CD4-positive, CD25-positive, alpha-beta regulatory T cell (primary cell): ENCODE data around the gene FAM3A. TPM values are rescaled to one million over a fixed set of nuclear protein-coding genes. Genes with fewer than 3 reads are reported as not detected.

Experiments
- ATAC-seq, 2 donors: fragments of 150-1000 bp; cut with Tn5 transposase; one replicate each; pipeline ENCODE4 v1.10.0; 2021; ENCODE audit warnings: low read depth in 2 of 2, moderate number of reproducible peaks in 2 of 2, moderate library complexity in 1 of 2
- DNase-seq, 3 donors: peaks; one replicate each; pipeline versions ENCODE4 v3.0.0 to v3.0.0-alpha.2; 2012 to 2022; ENCODE audit warnings: mixed read lengths in 1 of 3
- H3K27ac ChIP-seq: one replicate; pipeline ENCODE4 v1.7.0; 2013; ENCODE audit warnings: mild to moderate bottlenecking, low read length; ENCODE audit not compliant: insufficient read depth, poor library complexity, severe bottlenecking
- H3K27me3 ChIP-seq: one replicate; pipeline ENCODE4 v1.7.0; 2013; ENCODE audit warnings: low read length; ENCODE audit not compliant: control insufficient read depth, insufficient read depth
- H3K36me3 ChIP-seq: one replicate; pipeline ENCODE4 v1.7.0; 2013; ENCODE audit warnings: mild to moderate bottlenecking, low read length, moderate library complexity; ENCODE audit not compliant: control insufficient read depth, insufficient read depth
- H3K4me1 ChIP-seq: 2 replicates; pipeline ENCODE4 v1.7.0; 2013; ENCODE audit warnings: mild to moderate bottlenecking, low read length; ENCODE audit not compliant: insufficient read depth, control insufficient read depth, poor library complexity, severe bottlenecking
- H3K4me3 ChIP-seq: one replicate; pipeline ENCODE4 v1.7.0; 2013; ENCODE audit warnings: low read depth, mild to moderate bottlenecking, low read length, moderate library complexity
- H3K9me3 ChIP-seq, 2 experiments: 1 replicate in 1 of 2; 2 replicates in 1 of 2; pipeline ENCODE4 v1.7.0; 2013; ENCODE audit warnings: low read length in 2 of 2, mild to moderate bottlenecking in 1 of 2, moderate library complexity in 1 of 2; ENCODE audit not compliant: control insufficient read depth in 2 of 2
- H3K27ac Mint-ChIP-seq, 3 donors: one replicate each; pipeline ENCODE4 v1.8.0; 2020 to 2022; ENCODE audit warnings: mild to moderate bottlenecking in 3 of 3, mixed read lengths in 3 of 3, moderate library complexity in 2 of 3
- H3K27me3 Mint-ChIP-seq: one replicate; pipeline ENCODE4 v1.8.0; 2022; ENCODE audit warnings: mild to moderate bottlenecking, mixed read lengths
- H3K36me3 Mint-ChIP-seq: one replicate; pipeline ENCODE4 v1.8.0; 2020; ENCODE audit warnings: mixed read lengths
- H3K4me1 Mint-ChIP-seq, 4 donors: one replicate each; pipeline ENCODE4 v1.8.0; 2020 to 2022; ENCODE audit warnings: mixed read lengths in 4 of 4, mild to moderate bottlenecking in 1 of 4
- H3K4me3 Mint-ChIP-seq, 4 donors: one replicate each; pipeline ENCODE4 v1.8.0; 2020 to 2022; ENCODE audit warnings: mild to moderate bottlenecking in 4 of 4, mixed read lengths in 4 of 4, moderate library complexity in 3 of 4
- H3K9me3 Mint-ChIP-seq, 7 donors: one replicate each; pipeline ENCODE4 v1.8.0; 2020 to 2022; ENCODE audit warnings: mixed read lengths in 7 of 7, mild to moderate bottlenecking in 3 of 7, moderate library complexity in 2 of 7
- polyA plus RNA-seq, 4 donors: library from polyadenylated mRNA; unstranded; fragments of 300-500 nt; fragmentation: Illumina TruSeq; gene quantifications; one replicate each; pipeline ENCODE4 v1.2.3, GENCODE V29; 2021
- total RNA-seq: library from RNA; stranded (reverse); gene quantifications from one replicate; pipeline ENCODE4 v1.2.3, GENCODE V29; 2022

Gene FAM3A
- total and polyA plus RNA-seq, 5 donors from 2014 or later: 13.4 to 28.2 (median 19.2) TPM

DNA sequence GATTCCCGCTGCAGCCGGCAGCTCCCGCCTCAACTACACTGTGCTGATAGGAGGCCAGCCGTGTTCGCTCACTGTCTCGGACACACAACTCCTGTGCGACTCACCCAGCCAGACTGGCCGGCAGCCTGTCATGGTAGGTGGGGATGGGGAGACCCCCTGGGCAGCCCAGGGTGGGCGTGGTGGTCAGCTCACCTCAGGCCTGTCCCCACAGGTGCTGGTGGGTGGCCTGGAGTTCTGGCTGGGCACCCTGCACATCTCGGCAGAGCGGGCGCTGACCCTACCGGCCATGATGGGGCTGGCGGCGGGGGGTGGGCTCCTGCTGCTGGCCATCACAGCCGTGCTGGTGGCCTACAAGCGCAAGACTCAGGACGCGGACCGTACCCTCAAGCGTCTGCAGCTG, 48.5 kb downstream of the FAM3A start:
- Histone ChIP-seq H3K4me3 (no peak overlapping the region), H3K36me3 (peaks cover 18% of the 10 kb centered on the region), H3K9me3 (no peaks in the 10 kb centered on the region), H3K4me1 (no peaks in the 10 kb centered on the region), H3K27ac (no peak overlapping the region), H3K27me3 (no peaks in the 10 kb centered on the region)
- Mint-ChIP-seq H3K27me3 (no peaks in the 10 kb centered on the region), H3K27ac (no peak overlapping the region), H3K36me3 (no peaks in the 10 kb centered on the region), H3K4me1 (peaks cover 0 to 3% (median 0%) of the 10 kb centered on the region in 4 donors), H3K4me3 (no peak overlapping the region), H3K9me3 (peaks cover 0 to 1% (median 0%) of the 10 kb centered on the region in 7 donors)
- ATAC-seq (no peak), DNase-seq (no peak)

DNA sequence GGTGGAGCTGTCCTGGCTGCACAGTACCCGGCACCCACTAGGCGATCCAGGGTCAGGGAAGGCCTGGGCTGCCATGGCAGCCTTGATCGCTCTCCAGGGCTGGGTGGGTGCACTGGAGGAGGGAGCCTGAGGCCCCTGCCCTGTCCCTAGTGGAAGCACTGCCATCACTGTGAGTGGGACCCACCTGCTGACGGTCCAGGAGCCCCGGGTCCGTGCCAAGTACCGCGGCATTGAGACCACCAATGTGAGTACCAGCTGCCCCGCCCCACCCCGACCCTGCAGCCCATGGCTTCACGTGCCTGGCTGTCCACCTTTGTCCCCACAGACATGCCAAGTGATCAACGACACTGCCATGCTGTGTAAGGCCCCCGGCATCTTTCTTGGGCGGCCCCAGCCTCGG, 49.1 kb downstream of the FAM3A start:
- H3K27ac ChIP-seq: no peak overlapping the region
- H3K36me3 ChIP-seq: peaks cover 21% of the 10 kb centered on the region
- H3K4me1 ChIP-seq: no peaks in the 10 kb centered on the region
- H3K9me3 Mint-ChIP-seq: peaks cover 0 to 1% (median 0%) of the 10 kb centered on the region in 7 donors
- H3K36me3 Mint-ChIP-seq: no peaks in the 10 kb centered on the region
- no peak overlapping the region for H3K4me3 ChIP-seq
- no peaks in the 10 kb centered on the region for H3K9me3 ChIP-seq
- no peak overlapping the region for H3K27ac Mint-ChIP-seq
- H3K4me3 Mint-ChIP-seq: no peak overlapping the region
- DNase-seq (no peak), ATAC-seq (no peak)
- H3K4me1 Mint-ChIP-seq: peaks cover 0 to 3% (median 0%) of the 10 kb centered on the region in 4 donors
- H3K27me3 ChIP-seq: no peaks in the 10 kb centered on the region
- H3K27me3 Mint-ChIP-seq: no peaks in the 10 kb centered on the region

DNA sequence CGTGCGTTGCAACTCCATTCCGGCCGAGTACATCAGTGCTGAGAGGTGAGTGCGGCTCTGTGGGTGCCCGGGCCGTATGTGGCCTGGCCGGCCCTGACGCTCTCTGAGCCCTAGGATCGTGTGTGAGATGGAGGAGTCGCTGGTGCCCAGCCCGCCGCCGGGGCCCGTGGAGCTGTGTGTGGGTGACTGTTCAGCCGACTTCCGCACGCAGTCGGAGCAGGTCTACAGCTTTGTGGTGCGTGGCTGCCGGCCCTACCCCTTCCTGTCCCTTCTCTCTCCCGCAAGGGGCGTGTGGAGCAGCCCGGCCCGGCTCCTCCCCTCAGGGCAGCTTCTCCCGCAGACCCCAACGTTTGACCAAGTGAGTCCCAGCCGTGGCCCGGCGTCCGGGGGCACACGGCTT, 50.0 kb downstream of the FAM3A start:
- H3K27ac Mint-ChIP-seq: no peak overlapping the region
- no peaks in the 10 kb centered on the region for H3K9me3 ChIP-seq
- no peaks in the 10 kb centered on the region for H3K9me3 Mint-ChIP-seq
- H3K27me3 Mint-ChIP-seq: no peaks in the 10 kb centered on the region
- no peak for DNase-seq
- no peak overlapping the region for H3K4me3 Mint-ChIP-seq
- peaks cover 19% of the 10 kb centered on the region for H3K36me3 ChIP-seq
- H3K4me1 ChIP-seq: no peaks in the 10 kb centered on the region
- no peak overlapping the region for H3K4me3 ChIP-seq
- no peak overlapping the region for H3K27ac ChIP-seq
- ATAC-seq: no peak
- no peaks in the 10 kb centered on the region for H3K27me3 ChIP-seq
- H3K36me3 Mint-ChIP-seq: no peaks in the 10 kb centered on the region
- peaks cover 0 to 8% (median 0%) of the 10 kb centered on the region in 4 donors for H3K4me1 Mint-ChIP-seq

DNA sequence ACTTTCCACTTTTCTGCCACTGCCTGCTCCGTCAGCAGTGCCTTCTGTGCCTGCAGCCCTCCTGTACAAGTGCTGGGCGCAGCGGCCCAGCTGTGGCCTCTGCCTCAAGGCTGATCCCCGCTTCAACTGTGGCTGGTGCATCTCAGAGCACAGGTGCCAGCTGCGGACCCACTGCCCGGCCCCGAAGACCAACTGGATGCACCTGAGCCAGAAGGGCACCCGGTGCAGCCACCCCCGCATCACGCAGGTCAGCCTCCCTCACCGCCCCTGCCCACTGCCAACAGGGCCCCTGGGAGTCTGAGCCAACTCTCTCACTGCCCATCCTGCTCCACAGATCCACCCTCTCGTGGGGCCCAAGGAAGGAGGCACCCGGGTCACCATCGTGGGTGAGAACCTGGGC, 50.4 kb downstream of the FAM3A start:
- Histone ChIP-seq H3K27ac (no peak overlapping the region), H3K4me3 (no peak overlapping the region), H3K27me3 (no peaks in the 10 kb centered on the region), H3K36me3 (peaks cover 19% of the 10 kb centered on the region), H3K4me1 (peaks cover 2% of the 10 kb centered on the region), H3K9me3 (no peaks in the 10 kb centered on the region)
- no peaks in the 10 kb centered on the region for H3K27me3 Mint-ChIP-seq
- H3K9me3 Mint-ChIP-seq: no peaks in the 10 kb centered on the region
- H3K36me3 Mint-ChIP-seq: no peaks in the 10 kb centered on the region
- ATAC-seq: no peak
- H3K27ac Mint-ChIP-seq: no peak overlapping the region
- H3K4me3 Mint-ChIP-seq: no peak overlapping the region
- peaks cover 0 to 10% (median 0%) of the 10 kb centered on the region in 4 donors for H3K4me1 Mint-ChIP-seq
- DNase-seq: no peak

DNA sequence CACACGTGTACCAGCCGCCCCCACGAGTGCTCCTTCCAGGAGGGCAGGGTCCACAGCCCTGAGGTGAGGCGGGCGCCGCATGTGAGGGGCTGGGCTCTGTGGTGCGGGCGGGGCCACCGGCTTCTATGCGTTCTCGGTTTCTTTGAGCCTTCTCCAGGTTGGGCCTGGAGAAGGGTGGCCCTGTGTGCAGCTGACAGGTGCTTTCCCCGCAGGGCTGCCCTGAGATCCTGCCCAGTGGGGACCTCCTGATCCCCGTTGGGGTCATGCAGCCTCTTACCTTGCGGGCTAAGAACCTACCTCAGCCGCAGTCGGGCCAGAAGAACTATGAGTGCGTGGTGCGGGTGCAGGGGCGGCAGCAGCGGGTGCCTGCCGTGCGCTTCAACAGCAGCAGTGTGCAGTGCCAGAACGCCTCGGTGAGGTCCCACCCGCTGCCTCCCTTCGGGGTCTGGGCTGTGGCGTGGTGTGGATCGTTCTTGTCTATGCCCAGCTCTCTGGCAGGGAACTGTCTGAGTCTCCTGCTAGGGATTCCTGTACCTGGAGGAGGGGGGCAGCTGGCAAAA, 51.1 kb downstream of the FAM3A start:
- ATAC-seq (no peak), DNase-seq (no peak)
- no peak overlapping the region for H3K27ac Mint-ChIP-seq
- no peaks in the 10 kb centered on the region for H3K9me3 Mint-ChIP-seq
- H3K4me3 ChIP-seq: no peak overlapping the region
- no peak overlapping the region for H3K27ac ChIP-seq
- H3K27me3 ChIP-seq: no peaks in the 10 kb centered on the region
- no peaks in the 10 kb centered on the region for H3K27me3 Mint-ChIP-seq
- peaks cover 4% of the 10 kb centered on the region for H3K4me1 ChIP-seq
- no peaks in the 10 kb centered on the region for H3K9me3 ChIP-seq
- no peak overlapping the region for H3K4me3 Mint-ChIP-seq
- peaks cover 0 to 14% (median 0%) of the 10 kb centered on the region in 4 donors for H3K4me1 Mint-ChIP-seq
- no peaks in the 10 kb centered on the region for H3K36me3 Mint-ChIP-seq
- H3K36me3 ChIP-seq: peaks cover 19% of the 10 kb centered on the region

DNA sequence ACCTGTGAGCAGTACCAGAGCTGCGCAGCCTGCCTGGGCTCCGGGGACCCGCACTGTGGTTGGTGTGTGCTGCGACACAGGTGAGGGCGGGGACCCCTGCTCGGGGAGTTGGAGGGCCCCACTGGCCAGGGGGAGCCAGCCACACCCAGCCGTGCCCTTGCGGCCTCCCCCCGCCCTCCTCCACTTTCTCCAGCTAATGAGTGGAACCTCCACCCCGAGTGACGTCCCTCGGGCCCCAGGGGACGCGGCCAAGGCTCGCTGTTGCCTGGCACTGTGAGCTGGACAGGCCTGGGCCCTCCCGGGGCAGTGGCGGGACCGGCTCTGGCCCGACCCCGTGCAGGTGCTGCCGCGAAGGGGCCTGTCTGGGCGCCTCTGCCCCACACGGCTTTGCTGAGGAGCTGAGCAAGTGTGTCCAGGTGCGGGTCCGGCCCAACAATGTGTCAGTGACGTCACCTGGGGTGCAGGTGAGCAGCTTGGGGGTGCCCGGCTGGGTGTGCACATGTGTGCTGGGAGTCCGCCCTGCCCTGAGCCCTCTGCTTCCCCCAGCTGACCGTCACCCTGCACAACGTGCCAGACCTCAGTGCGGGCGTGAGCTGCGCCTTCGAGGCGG, 52.3 kb downstream of the FAM3A start:
- H3K4me1 Mint-ChIP-seq: peaks cover 0 to 21% (median 0%) of the 10 kb centered on the region in 4 donors
- Histone ChIP-seq H3K27me3 (no peaks in the 10 kb centered on the region), H3K36me3 (peaks cover 15% of the 10 kb centered on the region), H3K27ac (no peak overlapping the region), H3K9me3 (no peaks in the 10 kb centered on the region), H3K4me3 (no peak overlapping the region), H3K4me1 (peaks cover 10% of the 10 kb centered on the region)
- ATAC-seq (no peak), DNase-seq (no peak)
- no peaks in the 10 kb centered on the region for H3K36me3 Mint-ChIP-seq
- H3K4me3 Mint-ChIP-seq: no peak overlapping the region
- H3K9me3 Mint-ChIP-seq: no peaks in the 10 kb centered on the region
- no peak overlapping the region for H3K27ac Mint-ChIP-seq
- H3K27me3 Mint-ChIP-seq: no peaks in the 10 kb centered on the region

DNA sequence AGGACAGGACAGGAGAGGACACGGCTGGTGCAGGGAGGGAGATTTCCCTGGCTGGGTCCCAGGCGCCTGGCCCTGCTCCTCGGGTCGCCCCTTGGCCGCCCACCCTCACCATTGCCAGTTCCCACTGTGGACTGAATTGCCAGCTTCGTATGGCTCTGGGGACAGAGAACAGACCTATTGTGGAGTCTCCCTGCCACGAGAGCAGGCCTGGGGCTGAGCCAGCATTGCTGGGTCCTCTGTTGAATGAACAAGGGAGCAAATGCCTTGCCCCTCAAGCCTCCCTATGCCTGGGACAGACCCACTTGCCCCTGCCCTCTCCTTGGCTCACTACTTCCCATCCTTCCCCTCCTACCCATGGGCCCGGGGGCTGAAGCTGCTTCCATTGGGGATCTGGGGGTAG, 53.6 kb downstream of the FAM3A start:
- Histone ChIP-seq H3K4me1 (peaks cover 11% of the 10 kb centered on the region), H3K27me3 (no peaks in the 10 kb centered on the region), H3K36me3 (peaks cover 13% of the 10 kb centered on the region), H3K27ac (no peak overlapping the region), H3K4me3 (no peak overlapping the region), H3K9me3 (no peaks in the 10 kb centered on the region)
- Mint-ChIP-seq H3K9me3 (no peaks in the 10 kb centered on the region), H3K4me1 (peaks cover 0 to 23% (median 2%) of the 10 kb centered on the region in 4 donors), H3K27ac (no peak overlapping the region), H3K27me3 (peaks cover 1% of the 10 kb centered on the region), H3K4me3 (no peak overlapping the region), H3K36me3 (no peaks in the 10 kb centered on the region)
- ATAC-seq (no peak), DNase-seq (no peak)

DNA sequence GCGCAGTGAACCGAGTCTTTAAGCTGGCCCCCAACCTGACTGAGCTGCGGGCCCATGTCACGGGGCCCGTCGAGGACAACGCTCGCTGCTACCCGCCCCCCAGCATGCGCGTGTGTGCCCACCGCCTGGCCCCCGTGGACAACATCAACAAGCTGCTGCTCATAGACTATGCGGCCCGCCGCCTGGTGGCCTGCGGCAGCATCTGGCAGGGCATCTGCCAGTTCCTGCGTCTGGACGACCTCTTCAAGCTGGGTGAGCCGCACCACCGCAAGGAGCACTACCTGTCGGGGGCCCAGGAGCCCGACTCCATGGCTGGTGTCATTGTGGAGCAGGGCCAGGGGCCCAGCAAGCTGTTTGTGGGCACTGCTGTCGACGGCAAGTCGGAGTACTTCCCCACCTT, 55.7 kb downstream of the FAM3A start:
- Histone ChIP-seq H3K9me3 (no peaks in the 10 kb centered on the region), H3K27me3 (no peaks in the 10 kb centered on the region), H3K4me3 (no peak overlapping the region), H3K4me1 (peaks cover 15% of the 10 kb centered on the region), H3K27ac (no peak overlapping the region), H3K36me3 (peaks cover 9% of the 10 kb centered on the region)
- peak overlapping the region in 1 of 3 donors; percentile 70 for H3K27ac Mint-ChIP-seq
- H3K9me3 Mint-ChIP-seq: no peaks in the 10 kb centered on the region
- H3K27me3 Mint-ChIP-seq: peaks cover 4% of the 10 kb centered on the region
- peaks cover 0 to 25% (median 5%) of the 10 kb centered on the region in 4 donors for H3K4me1 Mint-ChIP-seq
- DNase-seq (no peak), ATAC-seq (no peak)
- no peaks in the 10 kb centered on the region for H3K36me3 Mint-ChIP-seq
- H3K4me3 Mint-ChIP-seq: peak overlapping the region in 3 of 4 donors; percentile 26 to 64 (median 52)
